Measurements from ENCODE around the gene EGFLAM. TPM values are rescaled to one million over a fixed set of nuclear protein-coding genes. Genes with fewer than 3 reads are reported as not detected.
A peak's percentile ranks its signal among the peaks of the same experiment; 100 is the strongest.

Gene EGFLAM
- polyA plus RNA-seq, 1 donor from 2014 or later = not detected

DNA sequence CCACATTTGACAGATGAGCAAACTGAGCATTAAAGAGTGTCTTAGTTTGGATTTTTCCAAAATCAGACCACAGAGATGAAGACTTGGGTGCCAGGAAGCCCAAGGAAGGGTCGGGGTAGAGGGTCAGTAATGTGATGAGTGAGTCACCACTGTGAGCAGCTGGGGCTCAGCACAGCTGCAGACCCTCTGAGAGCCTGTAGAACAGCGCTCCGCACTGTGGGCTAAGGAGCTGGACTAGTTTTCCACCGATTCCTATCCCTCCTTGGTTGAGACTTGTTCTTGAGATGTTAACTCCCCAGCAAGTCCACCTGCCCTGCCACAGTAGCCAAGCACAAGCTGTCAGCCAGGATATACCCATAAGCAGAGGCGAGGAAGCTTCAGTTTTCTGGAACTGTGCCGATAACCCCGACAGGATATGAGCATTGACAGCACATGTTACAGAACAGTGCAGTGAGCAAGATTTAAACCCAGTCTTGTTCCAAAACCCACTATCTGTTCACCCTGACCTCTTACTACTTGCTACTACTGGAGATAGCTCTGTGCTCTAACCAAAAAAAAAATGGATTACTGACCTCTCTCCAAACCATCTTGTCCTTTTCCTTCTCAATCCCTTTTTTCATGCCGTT is 31.8 kb downstream of the EGFLAM start:
- Mint-ChIP-seq H3K27ac (no peak overlapping the region), H3K9me3 (peaks cover 0 to 2% (median 0%) of the 10 kb centered on the region in 3 donors), H3K4me1 (no peaks in the 10 kb centered on the region), H3K27me3 (no peaks in the 10 kb centered on the region), H3K36me3 (no peaks in the 10 kb centered on the region), H3K4me3 (no peak overlapping the region)

DNA sequence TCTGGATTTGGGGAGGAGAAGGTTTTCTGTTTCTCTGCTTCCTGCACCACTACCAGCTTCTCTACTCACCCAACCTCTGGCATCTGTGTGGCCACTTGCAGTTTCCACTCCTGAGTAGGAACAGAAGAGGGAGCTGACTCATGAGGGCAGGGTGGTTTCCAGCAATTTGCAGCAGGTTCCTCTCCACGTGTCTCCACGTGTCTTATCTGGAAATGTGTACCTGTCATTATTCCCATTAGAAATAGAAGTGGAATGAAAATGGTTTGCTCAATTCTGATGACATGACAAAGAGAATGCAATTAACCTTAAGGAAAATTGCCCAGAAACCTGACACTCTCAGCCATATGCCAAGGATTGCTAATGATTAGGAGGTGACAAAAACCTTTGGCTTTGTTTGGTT is 33.0 kb downstream of the EGFLAM start:
- H3K27ac Mint-ChIP-seq = no peak overlapping the region
- H3K36me3 Mint-ChIP-seq = no peaks in the 10 kb centered on the region
- H3K27me3 Mint-ChIP-seq = no peaks in the 10 kb centered on the region
- H3K4me1 Mint-ChIP-seq = no peaks in the 10 kb centered on the region
- H3K4me3 Mint-ChIP-seq = no peak overlapping the region
- H3K9me3 Mint-ChIP-seq = peaks cover 0 to 2% (median 0%) of the 10 kb centered on the region in 3 donors

DNA sequence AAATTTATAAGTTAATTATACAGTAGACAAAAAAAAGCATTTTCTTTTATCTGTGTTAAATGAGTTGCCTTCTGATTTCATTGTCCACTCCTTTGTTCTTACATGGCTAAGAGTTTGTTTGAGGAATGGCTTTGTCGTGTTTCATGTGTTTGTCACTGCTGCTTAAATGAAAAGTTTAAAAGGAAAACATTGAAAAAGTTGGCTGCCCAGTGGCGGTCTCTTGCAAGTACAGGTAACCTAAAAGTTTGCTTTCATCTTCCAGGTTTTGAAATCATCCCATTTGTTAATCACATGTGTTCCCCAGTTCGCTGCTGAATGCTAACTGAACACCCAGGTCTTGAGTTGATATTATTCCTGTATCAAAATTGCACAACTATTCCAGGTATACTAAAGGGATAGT is 33.9 kb downstream of the EGFLAM start:
- Mint-ChIP-seq H3K27ac (no peak overlapping the region), H3K9me3 (peaks cover 0 to 2% (median 0%) of the 10 kb centered on the region in 3 donors), H3K36me3 (no peaks in the 10 kb centered on the region), H3K27me3 (no peaks in the 10 kb centered on the region), H3K4me3 (no peak overlapping the region), H3K4me1 (no peaks in the 10 kb centered on the region)

DNA sequence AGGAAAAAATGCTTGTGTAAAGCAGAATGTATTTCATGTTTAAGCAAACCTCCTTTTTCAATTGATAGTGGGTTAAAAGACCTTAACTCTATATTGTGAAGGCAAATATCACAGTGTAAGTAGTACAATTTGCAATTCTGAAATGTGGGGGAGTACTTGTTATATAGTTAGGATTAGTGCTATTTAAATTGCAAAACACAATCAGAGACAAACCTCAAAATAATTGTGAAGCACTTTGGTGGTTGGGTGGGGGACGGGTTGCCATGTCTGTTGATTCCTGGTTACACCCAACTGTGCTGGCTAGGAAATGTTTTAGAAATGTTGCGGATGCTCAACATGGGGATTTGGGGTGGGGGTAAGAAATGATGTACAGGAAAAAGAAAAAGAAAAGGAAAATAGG is 37.4 kb downstream of the EGFLAM start:
- no peak overlapping the region for H3K4me3 Mint-ChIP-seq
- H3K36me3 Mint-ChIP-seq = no peaks in the 10 kb centered on the region
- no peaks in the 10 kb centered on the region for H3K27me3 Mint-ChIP-seq
- no peaks in the 10 kb centered on the region for H3K4me1 Mint-ChIP-seq
- no peak overlapping the region for H3K27ac Mint-ChIP-seq
- H3K9me3 Mint-ChIP-seq = peaks cover 0 to 2% (median 0%) of the 10 kb centered on the region in 3 donors

DNA sequence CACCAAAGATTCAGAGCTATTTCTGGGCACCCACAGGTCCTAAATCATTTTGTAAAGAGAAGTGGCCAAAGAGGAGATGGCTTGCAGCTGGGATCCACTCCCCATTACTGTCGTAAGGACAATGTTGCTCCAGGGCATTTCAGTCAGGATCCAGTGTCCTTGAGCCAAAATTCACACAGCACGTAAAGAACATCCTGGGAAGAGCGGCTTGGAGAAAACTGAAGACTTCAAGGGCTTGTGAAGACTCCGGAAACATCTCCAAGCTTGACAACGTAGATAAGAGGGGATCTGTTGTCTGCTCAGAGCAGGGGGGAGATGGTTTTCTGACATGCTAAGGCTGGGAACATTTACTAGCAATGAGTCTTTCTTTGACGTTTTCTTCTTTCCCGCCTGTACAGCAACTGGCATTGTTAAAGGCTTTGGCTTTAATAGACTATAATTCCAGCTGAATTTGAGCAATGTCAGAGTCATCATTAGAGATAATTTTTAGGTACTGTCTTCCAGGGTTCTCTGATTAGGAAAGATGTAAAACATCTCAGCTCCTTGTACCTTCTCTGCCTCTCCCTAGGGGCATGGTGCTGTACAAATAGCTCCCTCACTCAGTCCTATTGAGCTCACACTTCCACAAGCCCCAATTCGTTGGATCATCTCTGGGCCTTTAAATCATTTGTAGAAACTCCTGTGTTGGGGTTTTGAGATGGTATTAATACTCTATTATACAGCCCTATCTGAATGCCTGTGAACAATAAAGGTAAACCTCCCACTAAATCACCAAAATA is 39.7 kb downstream of the EGFLAM start:
- Mint-ChIP-seq H3K4me3 (no peak overlapping the region), H3K36me3 (no peaks in the 10 kb centered on the region), H3K27me3 (no peaks in the 10 kb centered on the region), H3K9me3 (no peaks in the 10 kb centered on the region), H3K27ac (no peak overlapping the region), H3K4me1 (no peaks in the 10 kb centered on the region)

DNA sequence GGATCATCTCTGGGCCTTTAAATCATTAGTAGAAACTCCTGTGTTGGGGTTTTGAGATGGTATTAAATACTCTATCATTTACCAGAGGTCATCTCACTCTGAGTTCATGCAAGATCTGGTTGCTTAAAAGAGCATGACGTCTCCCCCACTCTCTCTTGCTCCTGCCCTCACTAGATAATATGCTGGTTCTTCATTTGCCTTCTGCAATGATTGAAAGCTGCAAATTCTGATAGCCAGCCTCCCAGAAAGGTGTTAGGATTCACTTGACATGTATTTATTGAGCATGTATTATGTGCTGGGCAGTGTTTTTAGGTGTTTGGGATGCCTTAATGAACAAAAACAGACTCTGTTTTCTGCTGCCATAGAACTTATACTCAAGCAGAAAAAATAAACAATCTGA is 41.2 kb downstream of the EGFLAM start:
- H3K36me3 Mint-ChIP-seq = no peaks in the 10 kb centered on the region
- H3K27ac Mint-ChIP-seq = no peak overlapping the region
- peaks cover 0 to 3% (median 2%) of the 10 kb centered on the region in 3 donors for H3K9me3 Mint-ChIP-seq
- H3K27me3 Mint-ChIP-seq = no peaks in the 10 kb centered on the region
- H3K4me1 Mint-ChIP-seq = no peaks in the 10 kb centered on the region
- H3K4me3 Mint-ChIP-seq = no peak overlapping the region

DNA sequence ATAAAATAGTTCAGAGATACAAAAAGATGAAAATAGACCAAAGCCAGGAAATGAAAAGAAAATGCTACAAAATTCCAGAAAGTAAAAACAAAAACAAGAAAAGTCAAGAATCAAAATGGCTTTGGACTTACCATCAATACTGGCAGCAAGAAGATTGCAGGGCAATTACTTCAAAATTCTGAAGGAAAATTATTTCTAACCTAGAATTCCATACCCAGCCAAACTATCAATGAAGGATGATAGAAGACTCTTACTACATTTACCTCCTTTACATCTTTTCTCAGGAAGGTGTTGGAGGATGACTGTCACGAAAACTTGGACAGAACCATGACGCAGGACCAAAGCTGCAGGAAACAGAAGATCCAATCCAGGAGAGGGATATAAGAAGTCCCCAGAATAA is 46.8 kb downstream of the EGFLAM start:
- Mint-ChIP-seq H3K27me3 (no peaks in the 10 kb centered on the region), H3K4me1 (no peaks in the 10 kb centered on the region), H3K36me3 (no peaks in the 10 kb centered on the region), H3K4me3 (no peak overlapping the region), H3K27ac (no peak overlapping the region), H3K9me3 (peaks cover 3 to 20% (median 9%) of the 10 kb centered on the region in 3 donors)

DNA sequence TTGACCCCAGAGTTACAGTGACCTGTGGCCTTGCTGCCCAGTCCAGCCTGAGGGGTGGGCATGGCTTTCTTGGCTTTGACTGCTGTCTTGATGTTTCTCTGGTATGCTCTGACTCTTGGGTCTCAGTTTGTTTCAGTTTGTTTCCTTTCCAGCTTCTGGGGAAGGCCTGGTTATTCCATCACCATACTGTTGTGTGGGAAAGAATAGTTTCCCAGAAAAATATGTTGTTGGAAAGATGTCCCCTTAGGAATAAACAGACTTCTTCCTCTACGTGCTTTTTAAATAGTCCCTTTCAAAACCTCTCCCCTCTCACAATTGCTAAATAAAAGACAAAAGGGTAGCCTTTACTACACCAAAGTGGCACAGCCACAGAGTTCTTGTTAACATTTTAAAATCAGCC is 49.5 kb downstream of the EGFLAM start:
- no peaks in the 10 kb centered on the region for H3K36me3 Mint-ChIP-seq
- no peak overlapping the region for H3K4me3 Mint-ChIP-seq
- no peaks in the 10 kb centered on the region for H3K4me1 Mint-ChIP-seq
- no peaks in the 10 kb centered on the region for H3K27me3 Mint-ChIP-seq
- H3K9me3 Mint-ChIP-seq = peaks cover 3 to 20% (median 9%) of the 10 kb centered on the region in 3 donors
- no peak overlapping the region for H3K27ac Mint-ChIP-seq

DNA sequence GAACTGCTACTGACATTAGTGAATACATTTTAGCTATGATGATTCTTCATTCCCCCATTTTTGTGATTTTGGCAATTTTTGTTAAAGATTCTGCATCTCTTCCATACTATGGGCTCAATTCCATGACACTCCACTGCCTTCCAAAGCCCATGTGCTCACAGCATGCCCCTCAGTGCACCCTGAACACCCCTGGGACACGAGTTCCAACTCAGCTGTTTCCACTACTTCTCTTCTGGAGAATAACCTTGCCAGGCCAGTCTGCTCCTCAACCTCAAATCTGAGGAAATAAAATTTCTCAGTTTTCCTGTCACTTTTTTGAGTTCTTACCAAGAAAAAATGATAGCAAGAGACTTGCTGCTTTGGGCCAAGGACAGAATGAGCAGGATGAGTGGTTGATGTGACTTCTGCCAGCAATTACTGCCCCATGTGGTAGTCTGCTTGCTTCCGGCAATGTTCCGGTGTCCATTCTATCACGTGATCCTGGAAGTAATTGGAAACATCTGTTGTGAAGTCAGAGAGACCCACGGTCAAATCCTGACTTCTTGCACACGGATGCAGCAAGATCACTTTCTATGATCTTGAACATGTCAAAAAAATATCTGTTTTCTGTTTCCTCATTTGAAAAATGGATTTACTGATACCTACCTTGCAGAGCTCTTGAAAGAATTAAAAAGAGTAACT is 58.3 kb downstream of the EGFLAM start:
- Mint-ChIP-seq H3K4me1 (no peaks in the 10 kb centered on the region), H3K36me3 (no peaks in the 10 kb centered on the region), H3K9me3 (peaks cover 0 to 2% (median 0%) of the 10 kb centered on the region in 3 donors), H3K4me3 (no peak overlapping the region), H3K27ac (no peak overlapping the region), H3K27me3 (no peaks in the 10 kb centered on the region)

DNA sequence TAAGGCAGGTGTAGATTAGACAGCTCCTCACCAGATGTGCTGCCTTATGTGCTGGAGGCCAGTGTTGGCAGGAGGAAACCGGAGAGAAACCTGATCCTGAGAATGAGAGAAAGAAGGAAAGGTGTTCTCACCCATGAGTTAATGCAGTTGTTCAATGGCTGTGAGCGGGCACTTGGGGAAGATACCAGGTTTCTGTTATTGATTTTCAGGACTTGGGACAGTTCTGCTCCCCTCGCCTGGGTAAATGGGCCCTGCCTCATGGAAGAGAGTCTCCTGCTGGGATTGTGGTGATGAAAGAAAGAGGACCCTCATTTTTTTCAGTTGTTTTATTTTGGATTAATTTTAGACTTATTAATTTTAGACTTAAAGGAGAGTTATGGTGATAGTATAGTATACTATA is 59.5 kb downstream of the EGFLAM start:
- H3K27ac Mint-ChIP-seq = no peak overlapping the region
- H3K4me3 Mint-ChIP-seq = no peak overlapping the region
- H3K9me3 Mint-ChIP-seq = peaks cover 0 to 2% (median 0%) of the 10 kb centered on the region in 3 donors
- no peaks in the 10 kb centered on the region for H3K4me1 Mint-ChIP-seq
- H3K27me3 Mint-ChIP-seq = no peaks in the 10 kb centered on the region
- H3K36me3 Mint-ChIP-seq = no peaks in the 10 kb centered on the region

DNA sequence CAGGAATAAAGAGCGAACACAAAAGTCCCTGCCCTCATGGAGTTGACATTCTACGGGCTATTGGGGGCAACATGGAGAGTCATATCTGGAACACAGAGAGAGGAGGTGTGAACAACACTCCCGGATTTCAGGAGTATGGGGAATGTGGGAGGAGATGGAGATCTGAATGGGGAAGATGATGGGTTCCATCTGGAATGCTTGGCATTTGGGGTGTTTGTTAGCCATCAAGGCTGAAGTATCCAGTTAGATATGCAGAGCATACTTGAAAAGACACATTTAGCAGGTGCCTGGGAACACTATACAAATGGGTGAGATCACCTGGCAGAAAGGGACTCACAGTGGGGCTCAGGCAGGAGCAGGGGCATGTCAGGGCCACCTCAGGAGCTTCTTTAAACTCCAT is 61.1 kb downstream of the EGFLAM start:
- no peaks in the 10 kb centered on the region for H3K27me3 Mint-ChIP-seq
- peaks cover 0 to 5% (median 2%) of the 10 kb centered on the region in 3 donors for H3K9me3 Mint-ChIP-seq
- peak overlapping the region in 1 of 3 donors; percentile 89 for H3K27ac Mint-ChIP-seq
- H3K36me3 Mint-ChIP-seq = no peaks in the 10 kb centered on the region
- no peak overlapping the region for H3K4me3 Mint-ChIP-seq
- no peaks in the 10 kb centered on the region for H3K4me1 Mint-ChIP-seq

DNA sequence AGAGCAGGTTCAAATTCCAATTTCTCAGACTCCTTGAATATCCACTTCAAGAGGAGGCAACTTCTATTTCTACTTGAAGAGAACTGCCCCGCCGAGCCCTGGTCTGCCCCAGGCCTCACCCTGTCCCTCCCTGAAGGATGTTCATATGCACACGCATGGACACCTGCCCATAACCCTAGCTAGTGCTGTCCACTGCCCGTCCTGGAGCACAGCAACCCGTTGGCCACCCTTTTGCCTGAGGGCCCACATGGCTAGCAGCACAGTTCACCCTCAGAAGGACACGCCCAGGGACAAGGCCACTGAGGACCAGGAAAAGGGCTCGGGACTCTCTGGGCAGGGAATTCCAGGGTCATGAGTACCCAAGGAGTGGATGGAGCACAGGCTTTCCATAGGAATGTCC is 63.6 kb downstream of the EGFLAM start:
- H3K4me1 Mint-ChIP-seq = no peaks in the 10 kb centered on the region
- H3K4me3 Mint-ChIP-seq = no peak overlapping the region
- peaks cover 0 to 5% (median 2%) of the 10 kb centered on the region in 3 donors for H3K9me3 Mint-ChIP-seq
- H3K27me3 Mint-ChIP-seq = peaks cover 2% of the 10 kb centered on the region
- no peaks in the 10 kb centered on the region for H3K36me3 Mint-ChIP-seq
- no peak overlapping the region for H3K27ac Mint-ChIP-seq

DNA sequence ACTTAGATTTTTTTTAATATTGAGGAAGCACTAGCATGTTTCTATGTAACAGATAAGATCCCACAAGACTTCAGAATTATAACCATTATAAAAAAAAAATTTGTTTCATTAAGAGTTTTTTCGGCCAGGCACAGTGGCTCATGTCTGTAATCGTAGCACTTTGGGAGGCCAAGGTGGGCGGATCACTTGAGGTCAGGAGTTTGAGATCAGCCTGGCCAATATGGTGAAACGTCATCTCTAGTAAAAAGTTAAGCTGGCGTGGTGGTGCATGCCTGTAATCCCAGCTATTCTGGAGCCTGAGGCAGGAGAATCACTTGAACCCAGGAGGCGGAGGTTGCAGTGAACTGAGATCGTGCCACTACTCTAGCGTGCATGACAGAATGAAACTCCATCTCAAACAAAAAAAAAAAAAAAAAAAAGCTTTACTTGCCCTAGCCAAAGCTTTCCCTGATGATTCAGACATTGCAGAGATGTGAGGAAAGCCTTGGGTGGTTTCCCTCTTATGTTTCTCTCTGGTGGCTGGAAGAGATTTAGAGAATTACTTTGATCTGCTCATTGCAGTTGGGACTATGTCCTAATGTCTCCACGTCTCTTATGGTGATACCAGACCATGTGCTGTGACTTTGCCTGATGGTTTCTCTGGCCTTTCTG is 65.4 kb downstream of the EGFLAM start:
- no peak overlapping the region for H3K27ac Mint-ChIP-seq
- H3K36me3 Mint-ChIP-seq = no peaks in the 10 kb centered on the region
- no peaks in the 10 kb centered on the region for H3K4me1 Mint-ChIP-seq
- peaks cover 2% of the 10 kb centered on the region for H3K27me3 Mint-ChIP-seq
- H3K9me3 Mint-ChIP-seq = peaks cover 0 to 5% (median 0%) of the 10 kb centered on the region in 3 donors
- H3K4me3 Mint-ChIP-seq = no peak overlapping the region

DNA sequence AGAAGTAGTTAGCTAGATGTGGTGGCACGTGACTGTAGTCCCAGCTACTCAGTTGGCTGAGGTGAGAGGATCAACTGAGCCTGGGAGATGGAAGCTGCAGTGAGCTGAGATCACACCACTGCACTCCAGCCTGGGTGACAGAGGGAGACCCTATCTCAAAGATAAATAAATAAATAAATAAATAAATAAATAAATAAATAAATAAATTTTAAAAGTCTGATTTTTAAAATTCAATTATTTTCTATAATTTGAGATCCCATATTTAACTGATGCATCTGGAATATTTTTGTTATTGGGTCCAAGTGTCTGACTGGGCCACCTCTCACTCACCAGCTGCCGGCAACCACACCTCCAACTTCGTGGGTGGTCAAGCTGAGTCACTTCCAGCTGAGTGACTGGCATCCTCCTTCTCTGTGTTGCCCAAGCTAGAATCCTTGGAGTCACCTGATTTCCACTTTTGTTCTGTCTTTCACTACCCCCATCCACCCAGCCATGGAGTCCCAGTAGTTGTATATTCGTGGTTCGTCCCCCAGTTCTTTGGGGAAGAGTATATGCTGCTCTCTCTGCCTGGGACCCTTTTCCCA is 70.9 kb downstream of the EGFLAM start:
- H3K27ac Mint-ChIP-seq = no peak overlapping the region
- H3K9me3 Mint-ChIP-seq = peaks cover 1 to 4% (median 3%) of the 10 kb centered on the region in 3 donors
- peaks cover 0 to 2% (median 0%) of the 10 kb centered on the region in 3 donors for H3K4me1 Mint-ChIP-seq
- H3K4me3 Mint-ChIP-seq = no peak overlapping the region
- H3K36me3 Mint-ChIP-seq = no peaks in the 10 kb centered on the region
- H3K27me3 Mint-ChIP-seq = peaks cover 2% of the 10 kb centered on the region

DNA sequence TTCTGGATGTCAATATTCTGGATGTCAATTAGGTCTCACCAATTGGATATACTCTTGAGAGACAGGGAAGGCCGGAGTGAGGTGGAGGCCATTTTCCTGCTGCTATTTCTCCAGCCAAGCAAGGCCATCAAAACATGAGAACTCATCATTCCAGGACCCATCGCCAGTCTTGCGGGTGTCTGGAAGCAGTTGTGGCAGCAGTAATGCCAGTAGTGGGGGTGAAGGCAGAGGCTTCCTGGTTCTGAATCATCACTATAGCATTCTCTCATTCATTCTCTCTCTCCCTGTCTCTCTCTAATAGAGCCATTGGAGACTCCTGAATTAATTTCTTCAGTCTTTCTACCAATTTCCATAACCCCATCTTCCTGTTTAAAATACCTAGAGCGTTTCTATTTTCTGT is 71.8 kb downstream of the EGFLAM start:
- no peaks in the 10 kb centered on the region for H3K36me3 Mint-ChIP-seq
- no peak overlapping the region for H3K27ac Mint-ChIP-seq
- H3K27me3 Mint-ChIP-seq = no peaks in the 10 kb centered on the region
- H3K9me3 Mint-ChIP-seq = peaks cover 0 to 4% (median 3%) of the 10 kb centered on the region in 3 donors
- H3K4me3 Mint-ChIP-seq = no peak overlapping the region
- peaks cover 0 to 2% (median 0%) of the 10 kb centered on the region in 3 donors for H3K4me1 Mint-ChIP-seq

All from IgD-negative memory B cell (primary cell).